NCI-H748 (cell line): ENCODE data around the gene SLC1A4.
"Not testable (repeated sequence)": the region's sequence is repeated elsewhere in the genome, so short reads cannot be mapped to it uniquely, and the experiment has no call there.

ENCODE experiments used
- DNase-seq: peaks from one replicate; lab custom pipeline; 2025; ENCODE audit not compliant: unreplicated experiment; lab: John Stamatoyannopoulos, UW

The SLC1A4 gene

DNA sequence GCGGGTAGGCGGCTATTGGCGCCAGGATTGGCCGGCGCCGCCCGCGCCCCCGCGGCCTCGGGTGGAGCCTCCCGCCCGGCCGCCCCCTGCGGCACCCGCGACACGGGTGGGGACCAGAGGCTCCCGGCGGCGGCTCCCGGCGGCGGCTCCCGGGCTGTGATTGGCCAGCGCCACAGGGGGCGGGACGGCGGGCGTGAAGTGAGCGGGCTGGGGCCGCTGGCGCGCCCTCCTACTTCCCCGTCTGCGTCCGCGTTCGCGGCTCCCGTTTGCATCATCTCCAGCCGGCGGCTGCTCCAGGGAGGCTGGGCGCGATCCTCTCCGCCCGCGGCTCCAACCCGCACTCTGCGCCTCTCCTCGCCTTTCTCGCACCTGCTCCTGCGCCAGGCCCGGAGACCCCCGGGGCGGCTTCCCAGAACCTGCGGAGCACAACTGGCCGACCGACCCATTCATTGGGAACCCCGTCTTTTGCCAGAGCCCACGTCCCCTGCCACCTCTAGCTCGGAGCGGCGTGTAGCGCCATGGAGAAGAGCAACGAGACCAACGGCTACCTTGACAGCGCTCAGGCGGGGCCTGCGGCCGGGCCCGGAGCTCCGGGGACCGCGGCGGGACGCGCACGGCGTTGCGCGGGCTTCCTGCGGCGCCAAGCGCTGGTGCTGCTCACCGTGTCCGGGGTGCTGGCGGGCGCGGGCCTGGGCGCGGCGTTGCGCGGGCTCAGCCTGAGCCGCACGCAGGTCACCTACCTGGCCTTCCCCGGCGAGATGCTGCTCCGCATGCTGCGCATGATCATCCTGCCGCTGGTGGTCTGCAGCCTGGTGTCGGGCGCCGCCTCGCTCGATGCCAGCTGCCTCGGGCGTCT, at the start of gene SLC1A4:
Gene SLC1A4, plus strand, starts transcription at position 274 of the 856 bp plus-strand sequence. Its CDS starts 245 bp downstream, at position 519.
- peak; percentile 88 for DNase-seq

DNA sequence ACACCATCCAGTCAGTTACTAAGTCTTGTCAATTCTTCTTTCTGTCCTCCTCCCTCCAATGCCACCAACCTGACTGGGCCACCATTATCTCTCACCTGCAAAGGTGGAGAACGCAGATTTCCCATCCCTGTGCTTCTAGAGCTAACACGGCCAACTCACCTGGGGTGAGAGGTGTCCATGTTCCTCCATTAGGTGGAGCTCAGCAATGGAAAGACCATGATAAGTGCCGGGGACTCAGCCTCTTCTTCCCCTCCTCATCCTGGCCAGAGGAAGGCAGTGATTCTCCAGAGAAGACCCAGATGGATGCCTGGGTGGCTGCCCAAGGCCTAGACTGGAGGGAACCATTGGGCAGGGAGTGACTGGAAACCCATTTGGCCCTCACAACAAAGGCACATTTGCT, 48.1 kb upstream of the SLC1A4 start:
- DNase-seq, result no peak

DNA sequence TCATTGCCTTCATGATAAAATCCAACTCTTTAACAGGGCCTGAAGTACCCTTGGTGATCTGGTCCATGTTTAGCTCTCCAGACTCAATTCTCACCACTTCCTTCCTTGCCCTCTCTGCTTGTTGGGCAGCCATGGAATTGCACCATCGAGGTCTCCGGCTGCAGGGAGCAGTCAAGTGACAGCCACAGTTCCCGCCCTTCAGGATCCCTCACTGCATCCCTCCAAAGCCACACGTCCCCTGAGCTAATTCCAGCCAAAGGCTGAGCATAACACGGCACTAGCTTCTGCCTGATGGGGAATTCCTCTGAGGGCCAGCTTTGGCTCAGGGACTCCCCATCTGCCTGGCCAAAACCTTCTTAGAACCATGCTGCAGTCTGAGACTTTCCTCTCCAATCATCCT, 47.4 kb upstream of the SLC1A4 start:
- no peak for DNase-seq

DNA sequence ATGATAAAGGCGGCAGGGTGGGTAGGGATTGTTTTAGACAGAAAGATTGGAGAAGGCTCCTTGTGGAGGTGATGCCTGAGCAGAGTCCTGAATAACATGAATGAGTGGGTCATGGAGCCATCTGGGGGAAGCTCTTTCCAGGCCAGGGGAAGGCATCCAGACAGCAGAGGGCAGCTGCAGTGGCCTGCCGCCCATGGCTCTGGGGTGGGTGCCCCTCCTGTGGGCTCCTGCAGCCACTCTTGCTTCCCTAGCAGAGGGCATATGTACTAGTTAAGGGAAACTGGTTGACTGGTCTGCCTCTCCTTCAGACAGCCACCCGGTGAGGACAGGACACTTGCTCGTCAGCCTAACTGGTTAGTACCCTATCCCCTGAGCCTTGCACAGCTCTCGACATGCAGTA, 46.5 kb upstream of the SLC1A4 start:
- no peak for DNase-seq

DNA sequence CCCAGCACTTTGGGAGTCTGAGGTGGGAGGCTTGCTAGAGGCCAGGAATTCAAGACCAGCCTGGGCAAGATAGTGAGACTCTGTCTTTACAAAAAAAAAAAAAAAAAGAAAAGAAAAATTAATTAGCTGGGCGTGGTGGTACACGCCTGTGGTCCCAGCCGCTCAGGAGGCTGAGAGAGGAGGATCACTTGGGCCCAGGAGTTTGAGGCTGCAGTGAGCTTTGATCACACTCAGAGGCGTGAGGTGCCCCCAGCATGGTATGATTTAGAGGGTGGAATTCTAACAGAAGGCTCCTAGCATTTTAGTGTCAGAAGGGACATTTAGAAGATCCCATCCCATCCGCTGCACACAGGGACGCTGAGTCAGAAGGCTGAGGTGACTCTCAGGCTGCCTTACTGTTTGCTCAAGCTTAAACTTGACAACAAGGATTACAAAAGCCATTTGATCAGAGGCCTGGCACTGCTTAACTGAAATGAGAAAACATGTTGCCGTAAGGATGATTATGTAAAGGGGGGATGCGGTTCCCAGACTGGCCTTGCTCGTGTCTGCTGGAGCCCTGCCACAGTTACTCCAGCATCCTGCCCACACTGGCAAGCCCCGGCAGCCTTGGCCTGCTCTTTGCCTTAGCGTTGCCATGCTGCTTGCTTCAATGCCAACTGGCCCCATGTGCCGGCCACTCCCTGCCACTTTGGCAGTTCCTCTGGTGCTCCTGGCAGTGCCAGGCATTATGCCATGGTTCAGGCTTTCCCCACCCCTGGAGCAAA, 45.6 kb upstream of the SLC1A4 start:
- no peak for DNase-seq

DNA sequence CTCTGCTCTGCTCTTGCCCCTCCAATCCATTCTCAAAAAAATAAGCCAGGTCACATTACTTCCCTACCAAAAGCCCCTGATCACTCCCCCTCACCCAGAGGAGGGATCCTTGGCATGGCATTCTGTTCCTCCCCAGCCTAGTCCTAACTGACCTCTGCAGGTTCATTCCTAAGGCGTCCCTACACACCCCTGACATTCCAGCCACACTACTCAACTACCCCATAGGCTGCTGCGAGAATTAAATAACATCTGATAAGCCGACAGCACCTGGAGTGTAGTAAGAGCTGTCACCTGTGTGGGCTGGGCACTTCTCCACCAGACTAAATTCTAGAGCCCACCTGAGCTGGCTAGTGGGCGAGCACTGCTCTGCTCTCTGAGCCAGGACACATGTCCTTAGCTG, 44.7 kb upstream of the SLC1A4 start:
- DNase-seq, result no peak

DNA sequence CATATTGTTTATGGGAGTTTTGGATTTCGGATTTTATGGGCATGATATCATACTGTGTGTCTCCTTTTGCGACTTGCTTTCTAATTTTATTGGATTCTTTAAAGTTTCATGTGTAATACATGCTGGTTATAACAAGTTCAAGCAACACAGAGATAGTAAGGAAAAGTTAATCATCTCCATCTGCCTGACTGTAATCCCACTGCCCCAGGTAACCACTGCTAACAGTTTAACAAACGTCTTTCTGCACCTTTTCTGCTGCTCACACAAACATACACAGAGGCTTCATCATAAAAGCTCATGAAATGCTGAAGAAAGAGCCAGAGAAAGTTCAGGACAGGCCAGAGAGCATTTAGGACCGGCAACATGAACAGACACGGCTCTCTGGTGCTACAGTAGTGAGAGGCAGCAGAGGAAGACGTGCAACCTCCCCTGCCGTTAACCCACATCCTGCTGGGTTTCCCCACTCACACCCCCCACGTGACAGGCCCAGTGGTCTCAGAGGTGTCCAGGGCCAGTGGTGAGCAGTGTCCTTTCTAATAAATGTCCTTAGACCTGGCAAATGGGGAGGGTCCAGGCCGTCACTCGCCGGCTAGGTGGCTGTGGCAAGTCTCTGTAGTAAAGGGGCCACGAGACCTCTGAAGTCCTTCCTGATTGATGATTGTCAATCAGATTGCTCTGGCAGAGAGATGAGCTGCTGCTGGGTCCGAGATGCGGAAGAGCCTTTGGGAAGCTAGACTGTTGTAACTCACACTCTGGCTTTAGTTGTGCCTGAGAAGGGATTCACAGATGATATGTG, 43.0 kb upstream of the SLC1A4 start:
- no peak for DNase-seq

DNA sequence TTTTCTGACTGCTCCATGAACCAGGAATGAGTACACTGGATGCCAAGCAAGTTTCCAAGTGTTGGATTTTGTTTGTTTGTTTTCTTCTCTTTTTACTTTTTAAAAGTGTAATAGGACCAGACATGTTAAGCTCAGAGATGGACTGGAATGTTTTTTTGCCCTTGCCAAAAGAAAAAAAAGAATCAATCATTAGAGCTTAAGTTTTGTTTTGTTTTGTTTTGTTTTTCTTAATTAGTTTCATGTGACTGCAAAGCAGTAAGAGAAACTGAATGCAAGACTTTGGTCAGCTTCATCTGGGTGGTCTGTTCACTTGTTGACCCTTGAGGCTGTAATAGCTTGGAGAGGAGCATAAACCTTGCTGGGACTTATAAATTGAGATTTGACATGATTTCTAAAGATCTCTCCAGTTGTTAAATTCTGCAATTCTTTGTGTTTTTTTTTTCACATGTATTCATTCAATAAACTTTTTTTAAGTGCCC, 42.4 kb upstream of the SLC1A4 start:
- no peak for DNase-seq

DNA sequence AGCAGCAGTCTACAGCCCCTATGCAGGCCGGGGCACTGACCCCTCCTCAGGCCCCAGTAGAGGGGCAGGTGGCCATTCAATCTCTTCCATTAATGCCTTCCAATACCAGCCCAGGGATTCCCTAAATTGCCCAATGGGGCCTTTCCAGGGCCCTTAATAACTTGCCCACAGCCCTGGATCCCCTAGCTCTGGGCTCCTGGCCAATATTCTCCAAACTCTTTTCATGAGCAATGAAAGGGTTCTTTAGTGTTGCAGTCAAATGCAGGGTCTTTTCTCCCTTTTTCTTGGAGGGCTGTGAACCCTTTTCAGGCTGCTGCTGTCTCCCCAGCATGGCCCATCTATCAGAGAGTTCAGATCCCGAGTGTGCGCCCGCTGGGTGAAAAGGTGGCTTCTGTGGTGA, 41.3 kb upstream of the SLC1A4 start:
- no peak for DNase-seq

DNA sequence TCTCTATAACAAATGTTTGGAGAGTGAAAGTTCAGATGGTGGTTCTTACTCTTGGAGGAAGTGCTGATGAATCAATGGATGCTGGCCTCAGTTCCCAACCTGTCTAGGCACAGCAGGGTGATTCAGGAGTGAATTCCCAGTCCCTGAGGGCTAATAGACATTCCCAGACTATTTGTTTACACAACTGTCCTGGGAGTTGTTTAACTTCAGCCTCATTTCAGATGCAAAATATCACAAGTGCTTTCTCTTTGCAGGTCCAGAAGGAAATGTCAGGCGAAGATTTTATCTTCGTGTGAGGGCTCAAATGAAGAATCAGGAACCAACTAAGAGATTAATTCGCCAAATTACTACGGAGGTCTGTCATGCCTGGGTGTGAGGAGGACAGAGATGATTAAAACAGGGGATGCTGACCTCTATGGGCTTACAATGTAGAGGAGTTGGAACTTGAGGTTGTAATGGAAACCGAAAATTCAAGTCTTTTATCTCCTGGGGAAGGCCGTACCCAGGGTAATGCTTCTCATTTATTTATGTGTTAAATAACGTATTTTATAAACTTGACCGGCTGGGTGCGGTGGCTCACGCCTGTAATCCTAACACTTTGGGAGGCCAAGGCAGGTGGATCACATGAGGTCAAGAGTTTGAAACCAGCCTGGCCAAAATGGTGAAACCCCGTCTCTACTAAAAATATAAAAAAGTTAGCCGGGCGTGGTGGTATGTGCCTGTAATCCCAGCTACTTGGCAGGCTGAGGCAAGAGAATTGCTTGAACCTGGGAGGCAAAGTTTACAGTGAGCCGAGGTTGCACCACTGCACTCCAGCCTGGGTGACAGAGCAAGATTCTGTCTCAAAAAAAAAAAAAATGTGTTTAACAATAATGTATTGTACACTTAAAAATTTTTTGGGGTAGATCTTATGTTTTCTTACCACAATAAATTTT, 38.7 kb upstream of the SLC1A4 start:
- DNase-seq, result no peak

DNA sequence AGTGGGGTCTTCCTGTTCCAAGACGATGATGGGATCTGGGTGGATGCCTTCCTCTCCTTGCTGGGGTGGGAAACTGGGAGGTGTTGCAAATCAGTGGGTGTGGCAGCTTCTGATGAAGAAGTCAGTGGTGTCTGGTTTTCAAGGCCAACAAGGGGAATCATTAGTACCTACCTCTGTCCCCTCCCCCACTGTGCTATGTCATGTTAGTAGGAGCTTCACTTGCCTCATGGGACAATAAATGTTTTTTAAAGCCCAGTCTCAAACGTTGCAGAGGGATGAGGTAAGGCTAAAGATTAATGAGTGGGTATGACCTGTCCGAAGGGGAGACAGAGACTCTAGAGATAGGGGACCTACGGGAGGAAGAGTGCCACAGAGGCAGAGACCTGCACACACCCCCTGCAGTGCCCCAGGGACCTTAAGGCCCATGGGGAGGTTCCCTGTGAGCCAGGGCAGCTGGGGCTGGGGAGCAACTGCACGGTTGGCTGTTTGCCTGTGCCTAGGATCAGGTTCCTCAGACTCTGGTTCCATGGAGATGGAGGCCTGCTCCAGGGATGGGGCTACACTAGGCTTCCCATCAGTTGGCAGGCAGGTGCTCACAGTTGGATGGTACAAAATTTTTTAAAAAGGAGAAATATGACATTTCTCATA, 37.8 kb upstream of the SLC1A4 start:
- no peak for DNase-seq

DNA sequence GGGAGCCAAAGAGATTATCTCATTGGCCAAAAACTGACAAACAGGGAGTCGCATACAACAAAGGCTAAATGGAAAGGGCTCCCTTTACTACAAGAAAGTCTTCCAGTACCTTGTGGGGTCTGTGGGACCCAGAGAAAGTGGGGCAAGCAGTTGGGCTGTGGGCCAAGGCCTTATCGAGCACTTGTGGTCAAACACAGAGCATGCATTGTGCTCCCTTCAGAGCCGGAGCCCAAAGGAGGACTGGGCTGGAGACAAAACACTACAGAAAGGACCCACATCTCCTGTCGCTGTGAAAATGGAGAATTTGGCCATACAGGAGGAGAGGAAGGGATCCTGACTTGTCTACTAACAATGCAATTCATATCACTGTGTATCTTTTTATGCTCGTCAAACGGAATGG, 37.1 kb upstream of the SLC1A4 start:
- DNase-seq, result no peak

DNA sequence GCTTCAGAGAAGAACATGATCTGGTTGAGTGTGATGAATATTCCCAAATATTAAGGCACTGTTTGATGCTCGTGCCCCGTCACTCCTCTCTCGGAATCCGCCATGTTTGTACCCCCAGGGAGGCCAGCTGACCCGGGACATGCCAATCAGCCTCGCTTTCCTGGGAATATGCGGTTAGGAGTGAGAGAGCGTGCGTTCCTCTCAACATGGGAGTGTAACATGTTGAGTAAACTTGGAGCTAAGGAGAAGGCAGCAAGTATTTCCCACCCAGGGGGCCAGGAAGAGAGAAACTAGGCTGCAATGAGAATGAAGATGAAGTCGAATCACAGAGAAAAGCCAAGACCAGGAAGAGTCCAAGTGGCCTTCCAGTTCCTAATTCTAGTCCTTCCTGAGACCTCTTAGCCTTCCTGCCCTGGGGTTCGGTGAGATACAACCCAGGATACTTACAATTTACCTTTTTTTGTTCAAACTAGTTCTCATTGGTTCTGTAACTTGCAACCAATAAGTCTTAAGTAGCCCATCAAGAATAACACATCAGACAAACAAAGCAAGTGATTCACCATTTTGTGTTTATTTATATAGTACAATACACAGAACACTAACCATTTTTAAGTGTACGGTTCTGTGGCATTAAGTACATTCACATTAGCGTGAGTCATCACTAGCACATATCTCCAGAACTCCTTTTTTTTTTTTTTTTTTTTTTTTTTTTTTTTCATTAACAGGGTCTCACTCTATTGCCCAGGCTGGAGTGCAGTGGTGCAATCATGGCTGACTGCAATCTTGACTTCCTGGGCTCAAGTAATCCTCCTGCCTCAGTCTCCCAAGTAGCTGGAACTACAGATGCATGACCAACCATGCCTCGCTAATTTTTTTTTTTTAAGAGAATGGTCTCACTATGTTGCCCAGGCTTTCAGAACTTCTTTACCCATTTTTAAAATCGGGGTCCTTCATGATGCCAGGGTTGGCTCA, 36.4 kb upstream of the SLC1A4 start:
- no peak for DNase-seq

DNA sequence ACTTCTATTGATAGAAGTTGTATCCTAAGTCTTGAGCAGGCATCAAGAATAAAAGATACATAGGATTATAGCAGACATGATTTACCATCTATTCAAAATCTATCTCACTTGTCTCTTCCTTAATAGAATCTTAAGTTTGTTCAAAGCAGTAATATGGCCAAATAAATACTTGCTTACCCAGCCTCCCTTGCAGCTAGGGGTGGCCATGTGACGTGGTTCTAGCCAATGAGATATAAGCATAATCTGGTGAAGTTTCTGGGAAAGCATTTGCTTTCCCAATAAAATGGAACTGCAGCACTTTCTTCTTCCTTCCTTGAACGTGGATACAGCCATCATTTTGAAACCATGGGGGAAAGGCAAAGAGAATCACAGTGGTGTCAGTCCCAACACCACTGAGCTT, 33.7 kb upstream of the SLC1A4 start:
- no peak for DNase-seq

DNA sequence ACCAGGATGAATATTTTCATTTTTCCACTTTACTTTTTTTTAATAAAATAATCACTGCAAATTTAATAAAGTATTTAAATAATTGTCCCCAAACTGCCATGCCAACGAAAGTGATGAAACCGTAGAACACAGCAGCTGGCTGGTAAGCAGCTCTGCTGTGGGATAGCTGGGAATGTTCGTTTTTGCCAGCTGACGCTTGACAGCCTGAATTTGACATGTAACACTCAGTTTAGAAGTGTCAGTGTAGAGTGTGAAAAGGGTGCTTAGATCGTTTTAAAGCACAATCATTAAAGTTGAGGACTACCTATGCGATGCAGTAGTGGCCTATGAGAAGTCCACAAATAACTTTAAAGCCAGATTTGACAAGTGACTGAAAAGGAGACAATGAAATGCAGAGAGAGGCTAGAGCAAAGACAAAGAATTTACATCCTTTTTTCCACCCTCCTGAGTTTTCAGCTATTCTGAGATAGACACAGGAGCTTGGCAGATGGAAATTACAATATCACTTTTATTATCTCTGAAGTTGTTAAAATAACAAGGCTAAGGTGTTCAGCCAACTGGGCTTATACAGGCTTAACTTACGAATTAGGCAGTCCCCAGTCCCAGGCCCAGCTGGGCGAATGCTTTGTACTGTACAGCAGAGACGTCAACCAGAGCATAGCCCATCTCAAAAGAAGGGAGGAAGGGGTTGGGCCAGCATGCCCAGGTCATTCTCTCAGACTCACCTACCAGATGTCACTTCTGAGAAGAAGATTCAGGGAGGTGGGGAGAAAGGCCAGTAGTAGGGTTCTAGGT, 31.9 kb upstream of the SLC1A4 start:
- DNase-seq, result no peak

DNA sequence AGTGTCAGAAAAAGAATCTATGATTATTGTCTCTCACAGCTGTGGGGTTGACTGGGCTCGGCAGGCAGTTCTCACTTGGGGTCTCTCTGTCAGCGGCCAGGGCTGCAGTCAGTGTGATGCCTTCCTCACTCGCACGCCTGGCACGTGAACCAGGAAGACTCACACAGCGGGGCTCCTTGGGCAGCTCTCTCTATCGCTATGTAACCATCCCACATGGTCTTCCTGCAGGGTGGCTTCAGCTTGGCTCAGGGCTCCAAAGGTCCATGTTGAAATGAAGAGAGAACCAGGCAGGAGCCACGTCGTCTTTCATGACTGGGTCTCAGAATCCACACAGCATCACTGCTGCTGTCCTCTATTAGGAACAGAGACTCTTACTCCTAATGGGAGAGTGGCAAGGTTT, 30.6 kb upstream of the SLC1A4 start:
- DNase-seq, result no peak

DNA sequence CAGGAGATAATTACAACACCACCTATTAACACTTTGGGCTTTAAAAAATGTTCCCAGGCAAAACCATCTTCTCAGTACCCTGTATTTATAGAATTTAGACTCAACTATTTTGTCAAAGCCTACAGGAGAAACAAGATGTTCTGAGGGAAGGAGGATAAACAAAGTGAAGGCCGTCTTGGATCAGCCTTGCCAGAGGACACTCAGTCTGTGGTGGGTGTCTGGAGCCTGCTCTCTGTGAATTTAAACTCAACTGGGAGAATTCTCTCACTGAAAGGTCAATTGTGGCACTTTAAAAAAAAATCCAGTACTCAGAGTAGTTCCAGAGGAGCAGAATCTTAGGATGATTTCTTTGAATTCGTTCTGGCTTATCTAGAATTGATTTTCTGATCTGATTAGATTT, 28.4 kb upstream of the SLC1A4 start:
- no peak for DNase-seq

DNA sequence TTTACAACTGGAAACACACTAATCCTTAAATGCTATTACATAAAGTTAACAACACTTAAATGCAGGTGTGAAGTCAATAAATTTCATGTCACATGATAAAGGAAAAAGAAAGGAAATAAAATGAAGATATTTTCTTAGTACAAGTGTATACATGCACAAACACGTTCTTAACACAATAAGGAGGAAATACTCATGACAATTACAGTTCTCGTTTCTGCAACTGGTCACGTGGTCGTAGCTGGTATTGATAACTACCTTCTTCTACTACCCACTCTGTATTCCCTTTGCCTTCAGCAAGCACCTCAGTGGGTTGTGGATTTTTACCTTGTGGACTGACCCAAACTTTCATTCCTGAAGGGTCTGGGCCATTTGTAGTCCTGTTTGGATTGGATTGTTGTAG, 26.1 kb upstream of the SLC1A4 start:
- not testable (repeated sequence) for DNase-seq
